ENCODE data around the gene PHF21B.

- TF ChIP-seq, protein P1, sequence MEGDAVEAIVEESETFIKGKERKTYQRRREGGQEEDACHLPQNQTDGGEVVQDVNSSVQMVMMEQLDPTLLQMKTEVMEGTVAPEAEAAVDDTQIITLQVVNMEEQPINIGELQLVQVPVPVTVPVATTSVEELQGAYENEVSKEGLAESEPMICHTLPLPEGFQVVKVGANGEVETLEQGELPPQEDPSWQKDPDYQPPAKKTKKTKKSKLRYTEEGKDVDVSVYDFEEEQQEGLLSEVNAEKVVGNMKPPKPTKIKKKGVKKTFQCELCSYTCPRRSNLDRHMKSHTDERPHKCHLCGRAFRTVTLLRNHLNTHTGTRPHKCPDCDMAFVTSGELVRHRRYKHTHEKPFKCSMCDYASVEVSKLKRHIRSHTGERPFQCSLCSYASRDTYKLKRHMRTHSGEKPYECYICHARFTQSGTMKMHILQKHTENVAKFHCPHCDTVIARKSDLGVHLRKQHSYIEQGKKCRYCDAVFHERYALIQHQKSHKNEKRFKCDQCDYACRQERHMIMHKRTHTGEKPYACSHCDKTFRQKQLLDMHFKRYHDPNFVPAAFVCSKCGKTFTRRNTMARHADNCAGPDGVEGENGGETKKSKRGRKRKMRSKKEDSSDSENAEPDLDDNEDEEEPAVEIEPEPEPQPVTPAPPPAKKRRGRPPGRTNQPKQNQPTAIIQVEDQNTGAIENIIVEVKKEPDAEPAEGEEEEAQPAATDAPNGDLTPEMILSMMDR (IDR thresholded peaks at IDR 0.05; ENCODE audit: low read length), result no peak
- no peak for TF ChIP-seq EZH2 (IDR thresholded peaks at IDR 0.05; ENCODE audit: borderline replicate concordance, low read length)
Observed at GRCh38 chr22:44970291-44970690, 39.5 kb downstream of the PHF21B start.
